Panc1 (cell line): ENCODE data around the gene GATA6. TPM values are rescaled to one million over a fixed set of nuclear protein-coding genes. Genes with fewer than 3 reads are reported as not detected.

ENCODE experiments used
- ATAC-seq: fragments of 200-7000 bp; cut with Tn5 transposase; 2 replicates; pipeline ENCODE4 v1.9.1; 2020; ENCODE audit warnings: mild to moderate bottlenecking, moderate library complexity
- BruUV-seq: library from RNA; stranded (reverse); fragments of 400-500 nt; replicated peaks from 2 replicates; lab custom pipeline; 2021; lab: Mats Ljungman, UMichigan
- CTCF ChIA-PET: fragments of 300-600 bp; sonication (Branson Sonifier 250); formaldehyde crosslinking; loops from one replicate; lab custom pipeline; 2022; ENCODE audit warnings: antibody characterized with exemption; lab: Charles Lee
- POLR2A ChIA-PET: fragments of 300-600 bp; sonication (Branson Sonifier 250); formaldehyde crosslinking; loops from one replicate; lab custom pipeline; 2022; ENCODE audit warnings: antibody characterized with exemption; lab: Charles Lee
- DNase-seq: peaks from one replicate; pipeline ENCODE4 v3.0.0-alpha.2; 2010; ENCODE audit warnings: low read depth, low spot score
- H3K27ac ChIP-seq: 2 replicates; pipeline ENCODE4 v1.5.1; 2011; ENCODE audit warnings: mild to moderate bottlenecking, low read length, inconsistent platforms
- H3K27me3 ChIP-seq: fragments of 200-500 bp; sonication (Bioruptor generic); 2 replicates; pipeline ENCODE4 v1.6.0; 2014; ENCODE audit warnings: low read length, inconsistent platforms; ENCODE audit not compliant: control insufficient read depth, insufficient read depth
- H3K36me3 ChIP-seq: fragments of 200-500 bp; sonication (Bioruptor generic); 2 replicates; pipeline ENCODE4 v1.5.1; 2014; ENCODE audit warnings: inconsistent platforms, mild to moderate bottlenecking, low read length, moderate library complexity; ENCODE audit not compliant: control insufficient read depth, insufficient read depth
- H3K4me1 ChIP-seq: 2 replicates; pipeline ENCODE4 v1.5.1; 2011; ENCODE audit warnings: inconsistent platforms, mild to moderate bottlenecking, low read length, moderate library complexity; ENCODE audit not compliant: control insufficient read depth, insufficient read depth
- H3K4me3 ChIP-seq, 2 experiments: 2 replicates each; pipeline ENCODE4 v1.5.1; 2011 to 2012; ENCODE audit warnings: low read depth in 2 of 2, low read length in 2 of 2, mild to moderate bottlenecking in 2 of 2, inconsistent platforms in 1 of 2, moderate library complexity in 1 of 2
- H3K9me3 ChIP-seq: fragments of 200-500 bp; sonication (Bioruptor generic); 2 replicates; pipeline ENCODE4 v1.5.1; 2014; ENCODE audit warnings: low read depth, mild to moderate bottlenecking, inconsistent platforms, low read length, moderate library complexity; ENCODE audit not compliant: control insufficient read depth, insufficient read depth
- CTCF ChIP-seq: fragments of 450-650 bp; IDR thresholded peaks from 2 replicates; pipeline ENCODE4 v1.5.1; 2017; ENCODE audit warnings: mild to moderate bottlenecking
- POLR2AphosphoS5 ChIP-seq: IDR thresholded peaks from 2 replicates; pipeline ENCODE4 v1.6.1; 2012; ENCODE audit warnings: mild to moderate bottlenecking, low read depth, low read length, moderate library complexity
- REST ChIP-seq, 2 experiments: IDR thresholded peaks; 2 replicates each; pipeline ENCODE4 v1.6.1; 2011 to 2012; ENCODE audit warnings: low read depth in 2 of 2, control low read depth in 1 of 2, low read length in 1 of 2, mild to moderate bottlenecking in 1 of 2, moderate library complexity in 1 of 2; ENCODE audit not compliant: insufficient read depth in 1 of 2
- SIN3A ChIP-seq: IDR thresholded peaks from 2 replicates; pipeline ENCODE4 v1.6.1; 2012; ENCODE audit warnings: low read depth, mild to moderate bottlenecking, low read length, moderate library complexity, borderline replicate concordance; ENCODE audit not compliant: insufficient read depth
- TCF7L2 ChIP-seq: IDR thresholded peaks from 2 replicates; pipeline ENCODE4 v1.6.1; 2011; ENCODE audit warnings: mild to moderate bottlenecking, low read depth, low read length, inconsistent platforms
- in situ Hi-C: cut with HindIII; loops from 2 replicates; pipeline ENCODE4 v1.10.0; 2016; ENCODE audit warnings: low sequenced_read_pairs, low pct_unique_long_range_greater_than_20kb
- intact Hi-C: fragments of 100-400 bp; cut with micrococcal nuclease; formaldehyde crosslinking; loops from one replicate; pipeline ENCODE4 v1.10.0; 2022; ENCODE audit not compliant: unreplicated experiment
- total RNA-seq: library from RNA; stranded (reverse); gene quantifications from one replicate; pipeline ENCODE4 v1.2.1, GENCODE V29; 2021; ENCODE audit not compliant: unreplicated experiment

Gene GATA6
- total RNA-seq, 1 experiment from 2014 or later, result 0.51 TPM

- Histone ChIP-seq H3K4me1 (no peaks in the 10 kb centered on the region), H3K27me3 (peaks cover 15% of the 10 kb centered on the region), H3K36me3 (no peaks in the 10 kb centered on the region), H3K4me3 (no peak overlapping the region), H3K27ac (no peak overlapping the region), H3K9me3 (no peaks in the 10 kb centered on the region)
- POLR2A ChIA-PET, result no interaction called here
- no TSS peak for BruUV-seq
- in situ Hi-C loops (no loop called here), intact Hi-C loops (no loop called here)
- ATAC-seq (no peak), DNase-seq (no peak)
- TF ChIP-seq SIN3A, result no peak
- TF ChIP-seq POLR2AphosphoS5, result no peak
- no peak for TF ChIP-seq TCF7L2
- no peak for TF ChIP-seq CTCF
- no peak for TF ChIP-seq REST (IDR thresholded peaks at IDR 0.05; ENCODE audit: insufficient read depth in 1 of 2, low read depth in 2 of 2, low read length in 1 of 2)
- CTCF ChIA-PET, result no interaction called here
Measured at GRCh38 chr18:22204214-22204536, 34.8 kb downstream of the GATA6 start.

- ATAC-seq (no peak), DNase-seq (no peak)
- CTCF ChIA-PET, result no interaction called here
- Histone ChIP-seq H3K4me1 (no peaks in the 10 kb centered on the region), H3K4me3 (no peak overlapping the region), H3K9me3 (no peaks in the 10 kb centered on the region), H3K27me3 (peaks cover 18% of the 10 kb centered on the region), H3K27ac (no peak overlapping the region), H3K36me3 (no peaks in the 10 kb centered on the region)
- POLR2A ChIA-PET, result no interaction called here
- intact Hi-C loops, result no loop called here
- no TSS peak for BruUV-seq
- TF ChIP-seq REST (IDR thresholded peaks at IDR 0.05; ENCODE audit: insufficient read depth in 1 of 2, low read depth in 2 of 2, low read length in 1 of 2) (no peak), TCF7L2 (no peak), CTCF (no peak), SIN3A (no peak), POLR2AphosphoS5 (no peak)
- in situ Hi-C loops, result no loop called here
Measured at GRCh38 chr18:22204996-22205395, 35.6 kb downstream of the GATA6 start.
